ENCODE data around the gene PER2. TPM values are rescaled to one million over a fixed set of nuclear protein-coding genes. Genes with fewer than 3 reads are reported as not detected.

The PER2 gene
- total and polyA plus RNA-seq, 2 of the 13 experiments (the other 11 are each of a cell fraction or from before 2014, with no cell fraction given), result 5.1 to 9.4 TPM

- TF ChIP-seq HINFP (CRISPR knock-in tag; IDR thresholded peaks at IDR 0.05; ENCODE audit: low read depth) (peak; percentile 41), ZNF775 (CRISPR knock-in tag; IDR thresholded peaks at IDR 0.05; ENCODE audit: borderline replicate concordance) (no peak), TP53 (CRISPR knock-in tag; conservative IDR thresholded peaks at IDR 0.05) (no peak), ZNF800 (CRISPR knock-in tag; IDR thresholded peaks at IDR 0.05) (no peak), PAXIP1 (CRISPR knock-in tag; conservative IDR thresholded peaks at IDR 0.05) (no peak), RXRB (CRISPR knock-in tag; IDR thresholded peaks at IDR 0.05; ENCODE audit: borderline replicate concordance) (no peak), DNMT3B (CRISPR knock-in tag; conservative IDR thresholded peaks at IDR 0.05) (no peak), NCOA5 (CRISPR knock-in tag; IDR thresholded peaks at IDR 0.05) (no peak), NFKBIZ (CRISPR knock-in tag; IDR thresholded peaks at IDR 0.05) (no peak), IKZF1 (IDR thresholded peaks at IDR 0.05) (no peak), SNRNP70 (IDR thresholded peaks at IDR 0.05; ENCODE audit: low read depth, low read length) (no peak), TBX2 (CRISPR knock-in tag; IDR thresholded peaks at IDR 0.05; ENCODE audit: borderline replicate concordance) (no peak; the same call in 1 of the 2 replicates), ZGPAT (CRISPR knock-in tag; IDR thresholded peaks at IDR 0.05) (no peak), CEBPG (CRISPR knock-in tag; IDR thresholded peaks at IDR 0.05) (no peak), ARID3A (IDR thresholded peaks at IDR 0.05; ENCODE audit: low read depth, low read length) (no peak), REPIN1 (CRISPR knock-in tag; IDR thresholded peaks at IDR 0.05; ENCODE audit: borderline replicate concordance, low read depth) (no peak), YY1 (IDR thresholded peaks at IDR 0.05; ENCODE audit: insufficient read depth, insufficient replicate concordance, low read depth, low read length) (peak; percentile 65), SUZ12 (IDR thresholded peaks at IDR 0.05; ENCODE audit: low read depth, low read length) (no peak), GTF2F1 (IDR thresholded peaks at IDR 0.05; ENCODE audit: low read length) (0 out of 2 replicates have a peak, but pooled peaks have one; percentile 55), MYNN (CRISPR knock-in tag; IDR thresholded peaks at IDR 0.05; ENCODE audit: low read depth) (no peak)
Measured at GRCh38 chr2:238239863-238240756, 48.3 kb downstream of the PER2 start, which contains the start of gene HES6 (continued).
